K562 (cell line): ENCODE results near the gene CUEDC2. TPM values are rescaled to one million over a fixed set of nuclear protein-coding genes. Genes with fewer than 3 reads are reported as not detected.

Experiments
- ATF3 ChIP-seq, 2 experiments: fragments of 450-650 bp in 1 of 2; sonication (generic) in 1 of 2; formaldehyde crosslinking in 1 of 2; IDR thresholded peaks in 1 of 2; conservative IDR thresholded peaks in 1 of 2; 2 replicates each; pipeline versions ENCODE4 v1.6.1 to v1.8.1; 2016 to 2023; ENCODE audit warnings: mild to moderate bottlenecking in 2 of 2, moderate library complexity in 2 of 2, inconsistent platforms in 1 of 2, missing genetic modification reagents in 1 of 2
- BRD4 ChIP-seq: fragments of 200-600 bp; sonication (generic); IDR thresholded peaks from 2 replicates; pipeline ENCODE4 v1.6.1; 2017; ENCODE audit warnings: inconsistent platforms
- CEBPG ChIP-seq, 3 experiments: fragments of 200-800 bp in 1 of 3; sonication (Bioruptor generic) in 1 of 3; sonication (generic) in 1 of 3; formaldehyde crosslinking in 1 of 3; IDR thresholded peaks in 2 of 3; conservative IDR thresholded peaks in 1 of 3; 2 replicates each; pipeline versions ENCODE4 v1.6.1 to v1.8.0; 2016 to 2022; ENCODE audit warnings: missing compliant biosample characterization in 2 of 3, missing genetic modification characterization in 2 of 3, mild to moderate bottlenecking in 1 of 3, missing genetic modification reagents in 1 of 3
- EHMT2 ChIP-seq: fragments of 450-650 bp; IDR thresholded peaks from 2 replicates; pipeline ENCODE4 v1.6.1; 2018; ENCODE audit warnings: antibody characterized with exemption
- HES1 ChIP-seq: fragments of 450-650 bp; IDR thresholded peaks from 2 replicates; pipeline ENCODE4 v1.6.1; 2016; ENCODE audit warnings: low read depth, mild to moderate bottlenecking, moderate library complexity
- HNRNPLL ChIP-seq: fragments of 200-400 bp; formaldehyde crosslinking; IDR thresholded peaks from 2 replicates; pipeline ENCODE4 v1.6.1; 2017; ENCODE audit warnings: low read length, low read depth, mild to moderate bottlenecking; ENCODE audit not compliant: poor library complexity, severe bottlenecking
- KDM1A ChIP-seq, 2 experiments: fragments of 450-650 bp; IDR thresholded peaks; 2 replicates each; pipeline ENCODE4 v1.6.1; 2016; ENCODE audit warnings: mild to moderate bottlenecking in 2 of 2
- SIN3A ChIP-seq, 2 experiments: fragments of 150-350 bp in 1 of 2; IDR thresholded peaks; 2 replicates each; pipeline ENCODE4 v1.6.1; 2011 to 2016; ENCODE audit warnings: borderline replicate concordance in 2 of 2, low read depth in 2 of 2, low read length in 2 of 2, mild to moderate bottlenecking in 2 of 2, moderate library complexity in 2 of 2; ENCODE audit not compliant: control insufficient read depth in 1 of 2
- ZKSCAN8 ChIP-seq: fragments of 200-800 bp; sonication (Bioruptor generic); IDR thresholded peaks from 2 replicates; pipeline ENCODE4 v1.6.1; 2016; ENCODE audit warnings: missing genetic modification characterization, missing compliant biosample characterization
- ZNF551 ChIP-seq: fragments of 250-450 bp; sonication (Bioruptor Pico); IDR thresholded peaks from 2 replicates; pipeline ENCODE4 v1.5.0; 2021; ENCODE audit warnings: mild to moderate bottlenecking, moderate library complexity
- ZNF778 ChIP-seq: fragments of 450-650 bp; formaldehyde crosslinking; IDR thresholded peaks from 2 replicates; pipeline ENCODE4 v1.4.0; 2020; ENCODE audit warnings: mild to moderate bottlenecking, moderate library complexity
- polyA plus RNA-seq, 8 experiments: library from polyadenylated mRNA; depleted of rRNA in 4 of 8; stranded (reverse) in 5 of 8; unstranded in 3 of 8; fragments of >200 nt; fragmentation: Nextera tagmentation in 2 of 8; fragmentation: Illumina TruSeq in 1 of 8; extraction: Ambion mirVana in 2 of 8; extraction: Trizol in 1 of 8; gene quantifications; 2 replicates each; pipeline versions ENCODE4 v1.2.1 to v1.2.3, GENCODE V29; 2011 to 2014; ENCODE audit warnings: inconsistent platforms in 1 of 8, missing spikeins in 1 of 8
- total RNA-seq, 7 experiments: library from RNA; depleted of rRNA in 6 of 7; stranded (reverse); fragments of >200 nt in 6 of 7; fragmentation: Illumina TruSeq in 2 of 7; extraction: Trizol in 2 of 7; gene quantifications; 2 replicates each; pipeline versions ENCODE4 v1.2.1 to v1.2.3, GENCODE V29; 2011 to 2021; ENCODE audit warnings: low replicate concordance in 1 of 7
- TF ChIP-seq, protein P1 (sequence below): fragments of 450-650 bp; formaldehyde crosslinking; IDR thresholded peaks from 2 replicates; pipeline ENCODE4 v1.4.0; 2022; ENCODE audit warnings: missing genetic modification characterization
- TF ChIP-seq, protein P2 (sequence below): fragments of 450-650 bp; IDR thresholded peaks from 2 replicates; pipeline ENCODE4 v1.7.1; 2018; ENCODE audit warnings: mild to moderate bottlenecking, low read depth; ENCODE audit not compliant: partially characterized antibody

CUEDC2 gene
- total and polyA plus RNA-seq, 9 of the 15 experiments (the other 6 are each of a cell fraction or from before 2014, with no cell fraction given) = 8.5 to 48.9 (median 27.4) TPM

- TF ChIP-seq HNRNPLL = no peak
- TF ChIP-seq CEBPG (CRISPR knock-in tag; IDR thresholded peaks at IDR 0.05) = peak; percentile 80
- peak; percentile 89 to 92 for TF ChIP-seq CEBPG (tag; conservative IDR thresholded peaks at IDR 0.05 in 1 of 2, IDR thresholded peaks at IDR 0.05 in 1 of 2)
- TF ChIP-seq ATF3 (IDR thresholded peaks at IDR 0.05) = peak; percentile 76
- TF ChIP-seq ATF3 (CRISPR knock-in tag; conservative IDR thresholded peaks at IDR 0.05) = no peak
- 0 out of 2 replicates have a peak, but pooled peaks have one; percentile 12 for TF ChIP-seq BRD4
- TF ChIP-seq EHMT2 = no peak
- TF ChIP-seq ZNF551 = no peak
- TF ChIP-seq KDM1A (IDR thresholded peaks at IDR 0.05) = no peak
- TF ChIP-seq SIN3A (IDR thresholded peaks at IDR 0.05; ENCODE audit: borderline replicate concordance in 2 of 2, control insufficient read depth in 1 of 2, low read depth in 2 of 2, low read length in 2 of 2) = no peak
- TF ChIP-seq, protein P1, sequence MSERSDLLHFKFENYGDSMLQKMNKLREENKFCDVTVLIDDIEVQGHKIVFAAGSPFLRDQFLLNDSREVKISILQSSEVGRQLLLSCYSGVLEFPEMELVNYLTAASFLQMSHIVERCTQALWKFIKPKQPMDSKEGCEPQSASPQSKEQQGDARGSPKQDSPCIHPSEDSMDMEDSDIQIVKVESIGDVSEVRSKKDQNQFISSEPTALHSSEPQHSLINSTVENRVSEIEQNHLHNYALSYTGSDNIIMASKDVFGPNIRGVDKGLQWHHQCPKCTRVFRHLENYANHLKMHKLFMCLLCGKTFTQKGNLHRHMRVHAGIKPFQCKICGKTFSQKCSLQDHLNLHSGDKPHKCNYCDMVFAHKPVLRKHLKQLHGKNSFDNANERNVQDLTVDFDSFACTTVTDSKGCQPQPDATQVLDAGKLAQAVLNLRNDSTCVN (CRISPR knock-in tag) = no peak
- TF ChIP-seq, protein P2, sequence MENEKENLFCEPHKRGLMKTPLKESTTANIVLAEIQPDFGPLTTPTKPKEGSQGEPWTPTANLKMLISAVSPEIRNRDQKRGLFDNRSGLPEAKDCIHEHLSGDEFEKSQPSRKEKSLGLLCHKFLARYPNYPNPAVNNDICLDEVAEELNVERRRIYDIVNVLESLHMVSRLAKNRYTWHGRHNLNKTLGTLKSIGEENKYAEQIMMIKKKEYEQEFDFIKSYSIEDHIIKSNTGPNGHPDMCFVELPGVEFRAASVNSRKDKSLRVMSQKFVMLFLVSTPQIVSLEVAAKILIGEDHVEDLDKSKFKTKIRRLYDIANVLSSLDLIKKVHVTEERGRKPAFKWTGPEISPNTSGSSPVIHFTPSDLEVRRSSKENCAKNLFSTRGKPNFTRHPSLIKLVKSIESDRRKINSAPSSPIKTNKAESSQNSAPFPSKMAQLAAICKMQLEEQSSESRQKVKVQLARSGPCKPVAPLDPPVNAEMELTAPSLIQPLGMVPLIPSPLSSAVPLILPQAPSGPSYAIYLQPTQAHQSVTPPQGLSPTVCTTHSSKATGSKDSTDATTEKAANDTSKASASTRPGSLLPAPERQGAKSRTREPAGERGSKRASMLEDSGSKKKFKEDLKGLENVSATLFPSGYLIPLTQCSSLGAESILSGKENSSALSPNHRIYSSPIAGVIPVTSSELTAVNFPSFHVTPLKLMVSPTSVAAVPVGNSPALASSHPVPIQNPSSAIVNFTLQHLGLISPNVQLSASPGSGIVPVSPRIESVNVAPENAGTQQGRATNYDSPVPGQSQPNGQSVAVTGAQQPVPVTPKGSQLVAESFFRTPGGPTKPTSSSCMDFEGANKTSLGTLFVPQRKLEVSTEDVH = no peak
- TF ChIP-seq HES1 = no peak
- no peak for TF ChIP-seq ZNF778 (CRISPR knock-in tag)
- no peak for TF ChIP-seq ZKSCAN8 (CRISPR knock-in tag)
Observed at GRCh38 chr10:102434394-102435132, 2.2 kb upstream of the CUEDC2 start (continued).
